H1 (cell line): ENCODE measurements around the gene RSPH6A. TPM values are rescaled to one million over a fixed set of nuclear protein-coding genes. Genes with fewer than 3 reads are reported as not detected.

ENCODE experiments used
- CTCF ChIA-PET: fragments of 300-600 bp; sonication (Branson Sonifier 250); formaldehyde crosslinking; loops from one replicate; lab custom pipeline; 2021; ENCODE audit not compliant: partially characterized antibody; lab: Charles Lee
- POLR2A ChIA-PET: fragments of 300-600 bp; sonication (Branson Sonifier 250); formaldehyde crosslinking; loops from one replicate; lab custom pipeline; 2021; ENCODE audit warnings: inconsistent platforms; ENCODE audit not compliant: partially characterized antibody; lab: Charles Lee
- DNase-seq, 2 experiments: peaks; one replicate each; pipeline versions ENCODE4 v3.0.0 to v3.0.0-alpha.2; 2010 to 2022; ENCODE audit warnings: low spot score in 2 of 2, low read depth in 1 of 2, mixed read lengths in 1 of 2
- FAIRE-seq: peaks from 2 replicates; lab custom pipeline; 2011; peaks lifted over from hg19 to GRCh38; lab: Jason Lieb, UNC
- H2AFZ ChIP-seq: 2 replicates; pipeline ENCODE4 v1.8.1; 2012; ENCODE audit warnings: low read length, inconsistent platforms
- H2AK5ac ChIP-seq: 2 replicates; pipeline ENCODE4 v1.6.1; 2013; ENCODE audit warnings: low read depth, low read length
- H2BK120ac ChIP-seq: replicated peaks from 2 replicates; pipeline ENCODE3; 2013; ENCODE audit warnings: low read depth, low read length, inconsistent platforms
- H2BK12ac ChIP-seq: 2 replicates; pipeline ENCODE4 v1.6.1; 2013; ENCODE audit warnings: low read depth, low read length
- H2BK15ac ChIP-seq: 2 replicates; pipeline ENCODE4 v1.6.1; 2013; ENCODE audit warnings: low read length
- H2BK20ac ChIP-seq: 2 replicates; pipeline ENCODE4 v1.6.1; 2013; ENCODE audit warnings: low read length
- H2BK5ac ChIP-seq: 2 replicates; pipeline ENCODE4 v1.6.1; 2013; ENCODE audit warnings: low read depth, low read length
- H3K14ac ChIP-seq: 2 replicates; pipeline ENCODE4 v1.6.1; 2013; ENCODE audit warnings: inconsistent platforms; ENCODE audit not compliant: insufficient read length
- H3K18ac ChIP-seq: 2 replicates; pipeline ENCODE4 v1.6.1; 2013; ENCODE audit warnings: low read length; ENCODE audit errors: extremely low read depth
- H3K23ac ChIP-seq: 2 replicates; pipeline ENCODE4 v1.6.1; 2013; ENCODE audit warnings: inconsistent platforms; ENCODE audit not compliant: insufficient read length
- H3K23me2 ChIP-seq: 2 replicates; pipeline ENCODE4 v1.6.1; 2013; ENCODE audit warnings: low read depth, low read length
- H3K27ac ChIP-seq: 2 replicates; pipeline ENCODE4 v1.6.1; 2011; ENCODE audit warnings: low read depth, low read length, inconsistent platforms
- H3K27me3 ChIP-seq, 4 experiments: replicated peaks in 1 of 4; 1 replicate in 1 of 4; 2 replicates in 3 of 4; pipeline versions ENCODE4 v1.6.1 to v1.8.1; 2011 to 2013; ENCODE audit warnings: low read length in 3 of 4, mild to moderate bottlenecking in 3 of 4, inconsistent platforms in 2 of 4, mixed read lengths in 2 of 4, moderate library complexity in 1 of 4; ENCODE audit not compliant: control insufficient read depth in 3 of 4, insufficient read depth in 3 of 4; ENCODE audit errors: extremely low read depth in 1 of 4
- H3K36me3 ChIP-seq, 4 experiments: 2 replicates each; pipeline versions ENCODE4 v1.6.1 to v1.8.1; 2011 to 2013; ENCODE audit warnings: mild to moderate bottlenecking in 4 of 4, low read length in 3 of 4, moderate library complexity in 2 of 4, control low read depth in 1 of 4, inconsistent platforms in 1 of 4; ENCODE audit not compliant: insufficient read depth in 4 of 4, control insufficient read depth in 2 of 4
- H3K4ac ChIP-seq: replicated peaks from 2 replicates; pipeline ENCODE3; 2013; ENCODE audit warnings: low read length, low read depth, mixed read lengths, inconsistent platforms; ENCODE audit not compliant: insufficient read length
- H3K4me1 ChIP-seq, 4 experiments: replicated peaks in 1 of 4; 1 replicate in 1 of 4; 2 replicates in 3 of 4; pipeline versions ENCODE4 v1.6.1 to v1.8.1; 2011 to 2013; ENCODE audit warnings: low read length in 3 of 4, inconsistent platforms in 2 of 4, mixed read lengths in 1 of 4; ENCODE audit not compliant: insufficient read depth in 4 of 4, control insufficient read depth in 3 of 4
- H3K4me2 ChIP-seq, 2 experiments: 2 replicates each; pipeline versions ENCODE4 v1.6.1 to v1.8.1; 2011 to 2013; ENCODE audit warnings: low read depth in 2 of 2, low read length in 2 of 2, control low read depth in 1 of 2, inconsistent platforms in 1 of 2, mild to moderate bottlenecking in 1 of 2; ENCODE audit not compliant: insufficient read depth in 1 of 2
- H3K4me3 ChIP-seq, 4 experiments: fragments of 200-600, 300-600 bp in 1 of 4; sonication (generic), shearing (Covaris generic), sonication (Bioruptor Twin) in 1 of 4; 2 replicates each; pipeline versions ENCODE4 v1.5.1 to v1.8.1; 2011 to 2016; ENCODE audit warnings: low read length in 4 of 4, low read depth in 3 of 4, control low read depth in 2 of 4, inconsistent platforms in 2 of 4, mild to moderate bottlenecking in 2 of 4, mixed read lengths in 1 of 4, moderate library complexity in 1 of 4; ENCODE audit not compliant: insufficient read depth in 2 of 4; ENCODE audit errors: extremely low read depth in 1 of 4
- H3K56ac ChIP-seq: replicated peaks from 2 replicates; pipeline ENCODE3; 2013; ENCODE audit warnings: low read depth, mild to moderate bottlenecking, mixed read lengths, low read length, inconsistent platforms; ENCODE audit not compliant: insufficient read length
- H3K79me1 ChIP-seq: 2 replicates; pipeline ENCODE4 v1.6.1; 2013; ENCODE audit warnings: low read depth, low read length, control low read depth
- H3K79me2 ChIP-seq, 2 experiments: 2 replicates each; pipeline versions ENCODE4 v1.6.1 to v1.8.1; 2012 to 2013; ENCODE audit warnings: low read length in 2 of 2, mild to moderate bottlenecking in 2 of 2, inconsistent platforms in 1 of 2; ENCODE audit not compliant: insufficient read depth in 2 of 2, control insufficient read depth in 1 of 2
- H3K9ac ChIP-seq, 4 experiments: replicated peaks in 1 of 4; 1 replicate in 1 of 4; 2 replicates in 3 of 4; pipeline versions ENCODE4 v1.6.1 to v1.8.1; 2011 to 2013; ENCODE audit warnings: low read depth in 3 of 4, low read length in 3 of 4, control low read depth in 2 of 4, mild to moderate bottlenecking in 2 of 4, moderate library complexity in 2 of 4, inconsistent platforms in 1 of 4; ENCODE audit errors: extremely low read depth in 1 of 4
- H3K9me3 ChIP-seq, 2 experiments: 2 replicates each; pipeline versions ENCODE4 v1.6.1 to v1.8.1; 2012 to 2013; ENCODE audit warnings: mild to moderate bottlenecking in 2 of 2, moderate library complexity in 2 of 2, control low read depth in 1 of 2, inconsistent platforms in 1 of 2, low read depth in 1 of 2, low read length in 1 of 2, mixed read lengths in 1 of 2; ENCODE audit not compliant: insufficient read depth in 2 of 2
- H4K20me1 ChIP-seq, 2 experiments: replicated peaks in 1 of 2; 2 replicates each; pipeline versions ENCODE3 to v1.8.1; 2011 to 2013; ENCODE audit warnings: inconsistent platforms in 2 of 2, low read length in 2 of 2, mild to moderate bottlenecking in 1 of 2; ENCODE audit not compliant: insufficient read depth in 2 of 2, control insufficient read depth in 1 of 2
- H4K5ac ChIP-seq: 2 replicates; pipeline ENCODE4 v1.6.1; 2013; ENCODE audit warnings: low read length, low read depth, mixed read lengths, inconsistent platforms; ENCODE audit not compliant: insufficient read length
- H4K8ac ChIP-seq: 2 replicates; pipeline ENCODE4 v1.8.0; 2013; ENCODE audit warnings: mild to moderate bottlenecking, moderate library complexity, low read length, inconsistent platforms; ENCODE audit not compliant: insufficient read depth; ENCODE audit errors: extremely low read depth
- H4K91ac ChIP-seq: replicated peaks from 2 replicates; pipeline ENCODE3; 2013; ENCODE audit warnings: low read length, mixed read lengths, inconsistent platforms; ENCODE audit not compliant: insufficient read length
- CTCF ChIP-seq, 3 experiments: IDR thresholded peaks; 1 replicate in 2 of 3; 2 replicates in 1 of 3; pipeline versions ENCODE4 v1.5.1 to v1.6.1; 2011; ENCODE audit warnings: low read length in 3 of 3, mild to moderate bottlenecking in 3 of 3, inconsistent platforms in 2 of 3, low read depth in 1 of 3, moderate library complexity in 1 of 3; ENCODE audit not compliant: insufficient read depth in 1 of 3; ENCODE audit errors: control extremely low read depth in 1 of 3
- FOSL1 ChIP-seq: IDR thresholded peaks from 2 replicates; pipeline ENCODE4 v1.6.1; 2011; ENCODE audit warnings: mild to moderate bottlenecking, low read depth, low read length, moderate library complexity; ENCODE audit not compliant: insufficient read depth
- RAD21 ChIP-seq, 2 experiments: IDR thresholded peaks in 1 of 2; conservative IDR thresholded peaks in 1 of 2; 2 replicates each; pipeline ENCODE4 v1.6.1; 2011; ENCODE audit warnings: low read depth in 2 of 2, low read length in 2 of 2, improper control_type of control experiment in 1 of 2, inconsistent platforms in 1 of 2, mild to moderate bottlenecking in 1 of 2, moderate library complexity in 1 of 2
- TBP ChIP-seq: IDR thresholded peaks from 2 replicates; pipeline ENCODE4 v1.6.1; 2011; ENCODE audit warnings: low read depth, low read length, improper control_type of control experiment
- WGBS, 2 experiments: shearing (Covaris generic) in 1 of 2; methylation state at CpG; one replicate each; pipeline versions ENCODE4 v1.1.6 to v1.1.7; 2013 to 2015; ENCODE audit warnings: low lambda C conversion rate in 2 of 2, mixed read lengths in 2 of 2, inconsistent platforms in 1 of 2, low coverage in 1 of 2, missing lambda C conversion rate in 1 of 2; ENCODE audit not compliant: insufficient replicate concordance in 2 of 2, insufficient coverage in 1 of 2, insufficient read length in 1 of 2; ENCODE audit errors: extremely low coverage in 1 of 2, missing lambda C conversion rate in 1 of 2; 5-methylcytosine and 5-hydroxymethylcytosine counted together
- polyA plus RNA-seq, 7 experiments: library from polyadenylated mRNA; depleted of rRNA in 3 of 7; stranded (reverse) in 5 of 7; unstranded in 2 of 7; fragments of >200 nt in 5 of 7; fragments of 200-250 nt in 2 of 7; gene quantifications; 1 replicate in 5 of 7; 2 replicates in 1 of 7; 4 replicates in 1 of 7; pipeline versions ENCODE4 v1.2.1 to v1.2.3, GENCODE V29; 2011 to 2013; ENCODE audit warnings: missing spikeins in 2 of 7, mixed read lengths in 2 of 7
- total RNA-seq: library from RNA; stranded (reverse); fragmentation: NEBNext Ultra II Directional; extraction: Animal tissue kit (Norgen Biotek cat#: 25700); gene quantifications from 2 replicates; pipeline ENCODE4 v1.2.1, GENCODE V29; 2021

The RSPH6A gene
- total and polyA plus RNA-seq, 2 of the 8 experiments (the other 6 are each of a cell fraction or from before 2014, with no cell fraction given): 0.05 to 0.19 TPM

- ChIA-PET POLR2A (interaction anchor here (0.6 to 12.9 kb wide), 4 partner anchors 15 to 40 kb away, joined by 3 to 153 read pairs (median 4); partner anchors contain the start of genes FBXO46 and SIX5), CTCF (interaction anchor here (0.6 to 3.0 kb wide), 15 partner anchors 9 to 61 kb away, joined by 3 to 16 read pairs (median 7); partner anchors contain the start of genes MEIOSIN and QPCTL)
These were observed 61.6 kb downstream of the RSPH6A start for GRCh38 chr19:45753548-45753947.

More at GRCh38 chr19:45753548-45753947, 61.6 kb downstream of the RSPH6A start:
- H3K23me2 ChIP-seq: peaks cover 2% of the 10 kb centered on the region; the same call in 1 of the 2 replicates
- H4K20me1 ChIP-seq: no peaks in the 10 kb centered on the region
- peak overlapping the region; percentile 50; the same call in 1 of the 2 replicates for H2BK12ac ChIP-seq
- H3K9me3 ChIP-seq: no peaks in the 10 kb centered on the region
- H3K79me1 ChIP-seq: no peaks in the 10 kb centered on the region
- no peak overlapping the region; the same call in 1 of the 2 replicates for H2AFZ ChIP-seq
- no peak overlapping the region for H4K5ac ChIP-seq
- no peaks in the 10 kb centered on the region for H3K36me3 ChIP-seq
- no peak overlapping the region for H2BK5ac ChIP-seq
- H3K4me3 ChIP-seq: no peak overlapping the region
- H3K79me2 ChIP-seq: no peaks in the 10 kb centered on the region
- H2AK5ac ChIP-seq: no peak overlapping the region
- no peak overlapping the region for H3K27ac ChIP-seq
- no peak overlapping the region for H2BK120ac ChIP-seq
- no peak overlapping the region for H3K9ac ChIP-seq
- H3K4me1 ChIP-seq: peaks cover 0 to 6% (median 0%) of the 10 kb centered on the region in 4 experiments; a peak in 1 of 7 replicates
- no peak overlapping the region for H2BK15ac ChIP-seq
- TF ChIP-seq RAD21 (IDR thresholded peaks at IDR 0.05 in 1 of 2, conservative IDR thresholded peaks at IDR 0.05 in 1 of 2; ENCODE audit: low read depth in 2 of 2, low read length in 2 of 2): peak; percentile 17 to 39; a peak in 3 of 4 replicates
- no peak for TF ChIP-seq TBP
- TF ChIP-seq FOSL1: no peak
- peak; percentile 35 to 55 (median 39); a peak in 3 of 4 replicates for TF ChIP-seq CTCF (IDR thresholded peaks at IDR 0.05; ENCODE audit: control extremely low read depth in 1 of 3, insufficient read depth in 1 of 3, low read depth in 1 of 3, low read length in 3 of 3)
- no peak overlapping the region for H2BK20ac ChIP-seq
- no peak overlapping the region for H4K91ac ChIP-seq
- no peak overlapping the region for H3K23ac ChIP-seq
- H3K14ac ChIP-seq: no peak overlapping the region
- DNase-seq (peak in 1 of 2 experiments; percentile 77), FAIRE-seq (no peak)
- no peak overlapping the region for H3K4me2 ChIP-seq
- no peak overlapping the region for H3K4ac ChIP-seq
- no peaks in the 10 kb centered on the region for H3K27me3 ChIP-seq
- H3K18ac ChIP-seq: no peak overlapping the region
- no peak overlapping the region for H3K56ac ChIP-seq
- 65% methylated on average over 6 of the region's 6 CpGs; no CpG with 5 or more reads in 1 of the 2 experiments for WGBS, 2 experiments
- peak overlapping the region; percentile 45; the same call in 1 of the 2 replicates for H4K8ac ChIP-seq
